Body of pancreas (tissue), 4 donors: ENCODE measurements around the gene DNTT.

Experiments used
- POLR2A ChIP-seq, 3 donors: fragments of 450-650 bp; IDR thresholded peaks; one replicate each; pipeline ENCODE4 v1.6.1; 2016; ENCODE audit warnings: antibody characterized with exemption in 3 of 3, mild to moderate bottlenecking in 2 of 3
- TF ChIP-seq, protein P1 (sequence below), 7 experiments: fragments of 450-650 bp in 4 of 7; fragments of 200-600 bp in 3 of 7; sonication (generic) in 3 of 7; IDR thresholded peaks; one replicate each; pipeline ENCODE4 v1.5.1; 2016 to 2019; ENCODE audit warnings: antibody characterized with exemption in 7 of 7

GRCh38 chr10:96304230-96304629 lies at the start of gene DNTT:
- TF ChIP-seq, protein P1, sequence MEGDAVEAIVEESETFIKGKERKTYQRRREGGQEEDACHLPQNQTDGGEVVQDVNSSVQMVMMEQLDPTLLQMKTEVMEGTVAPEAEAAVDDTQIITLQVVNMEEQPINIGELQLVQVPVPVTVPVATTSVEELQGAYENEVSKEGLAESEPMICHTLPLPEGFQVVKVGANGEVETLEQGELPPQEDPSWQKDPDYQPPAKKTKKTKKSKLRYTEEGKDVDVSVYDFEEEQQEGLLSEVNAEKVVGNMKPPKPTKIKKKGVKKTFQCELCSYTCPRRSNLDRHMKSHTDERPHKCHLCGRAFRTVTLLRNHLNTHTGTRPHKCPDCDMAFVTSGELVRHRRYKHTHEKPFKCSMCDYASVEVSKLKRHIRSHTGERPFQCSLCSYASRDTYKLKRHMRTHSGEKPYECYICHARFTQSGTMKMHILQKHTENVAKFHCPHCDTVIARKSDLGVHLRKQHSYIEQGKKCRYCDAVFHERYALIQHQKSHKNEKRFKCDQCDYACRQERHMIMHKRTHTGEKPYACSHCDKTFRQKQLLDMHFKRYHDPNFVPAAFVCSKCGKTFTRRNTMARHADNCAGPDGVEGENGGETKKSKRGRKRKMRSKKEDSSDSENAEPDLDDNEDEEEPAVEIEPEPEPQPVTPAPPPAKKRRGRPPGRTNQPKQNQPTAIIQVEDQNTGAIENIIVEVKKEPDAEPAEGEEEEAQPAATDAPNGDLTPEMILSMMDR (IDR thresholded peaks at IDR 0.05) = no peak
- TF ChIP-seq POLR2A (IDR thresholded peaks at IDR 0.05) = no peak
